ENCODE measurements around the gene LHX6.

- no peak for TF ChIP-seq TAF1 (IDR thresholded peaks at IDR 0.05; ENCODE audit: low read depth)
- TF ChIP-seq, protein P1, sequence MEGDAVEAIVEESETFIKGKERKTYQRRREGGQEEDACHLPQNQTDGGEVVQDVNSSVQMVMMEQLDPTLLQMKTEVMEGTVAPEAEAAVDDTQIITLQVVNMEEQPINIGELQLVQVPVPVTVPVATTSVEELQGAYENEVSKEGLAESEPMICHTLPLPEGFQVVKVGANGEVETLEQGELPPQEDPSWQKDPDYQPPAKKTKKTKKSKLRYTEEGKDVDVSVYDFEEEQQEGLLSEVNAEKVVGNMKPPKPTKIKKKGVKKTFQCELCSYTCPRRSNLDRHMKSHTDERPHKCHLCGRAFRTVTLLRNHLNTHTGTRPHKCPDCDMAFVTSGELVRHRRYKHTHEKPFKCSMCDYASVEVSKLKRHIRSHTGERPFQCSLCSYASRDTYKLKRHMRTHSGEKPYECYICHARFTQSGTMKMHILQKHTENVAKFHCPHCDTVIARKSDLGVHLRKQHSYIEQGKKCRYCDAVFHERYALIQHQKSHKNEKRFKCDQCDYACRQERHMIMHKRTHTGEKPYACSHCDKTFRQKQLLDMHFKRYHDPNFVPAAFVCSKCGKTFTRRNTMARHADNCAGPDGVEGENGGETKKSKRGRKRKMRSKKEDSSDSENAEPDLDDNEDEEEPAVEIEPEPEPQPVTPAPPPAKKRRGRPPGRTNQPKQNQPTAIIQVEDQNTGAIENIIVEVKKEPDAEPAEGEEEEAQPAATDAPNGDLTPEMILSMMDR (IDR thresholded peaks at IDR 0.05; ENCODE audit: poor library complexity, severe bottlenecking): no peak
- no peak for TF ChIP-seq RAD21 (conservative IDR thresholded peaks at IDR 0.05)
- TF ChIP-seq EP300 (conservative IDR thresholded peaks at IDR 0.05; ENCODE audit: poor library complexity, severe bottlenecking): no peak
- no peak for TF ChIP-seq EZH2 (IDR thresholded peaks at IDR 0.05; ENCODE audit: borderline replicate concordance, insufficient read depth, low read length, poor library complexity, severe bottlenecking)
These were observed 21.7 kb downstream of the LHX6 start for GRCh38 chr9:122207096-122207495.
